Mesenchymal stem cell (in vitro differentiated cells and primary cell): ENCODE results near the gene ZFAND6.

Experiments
- DNase-seq: peaks from one replicate; pipeline ENCODE4 v3.0.0-alpha.2; 2013
- H2AFZ ChIP-seq: one replicate; pipeline ENCODE4 v1.6.1; 2013; ENCODE audit warnings: low read depth, mild to moderate bottlenecking, control low read depth, inconsistent platforms, low read length, moderate library complexity
- H2AK5ac ChIP-seq: 2 replicates; pipeline ENCODE4 v1.6.1; 2013; ENCODE audit warnings: low read length, moderate library complexity, mild to moderate bottlenecking, inconsistent platforms; ENCODE audit not compliant: severe bottlenecking
- H2BK120ac ChIP-seq: one replicate; pipeline ENCODE4 v1.6.1; 2013; ENCODE audit warnings: low read depth, mild to moderate bottlenecking, inconsistent platforms, low read length, moderate library complexity
- H2BK12ac ChIP-seq, 2 experiments: one replicate each; pipeline ENCODE4 v1.6.1; 2013; ENCODE audit warnings: inconsistent platforms in 2 of 2, low read length in 2 of 2, mild to moderate bottlenecking in 2 of 2, moderate library complexity in 2 of 2, control low read depth in 1 of 2
- H2BK15ac ChIP-seq: one replicate; pipeline ENCODE4 v1.6.1; 2013; ENCODE audit warnings: mild to moderate bottlenecking, low read depth, inconsistent platforms; ENCODE audit not compliant: poor library complexity, severe bottlenecking
- H2BK5ac ChIP-seq: 2 replicates; pipeline ENCODE4 v1.6.1; 2013; ENCODE audit warnings: low read depth, mild to moderate bottlenecking, low read length, control low read depth, inconsistent platforms; ENCODE audit not compliant: poor library complexity, severe bottlenecking
- H3K14ac ChIP-seq, 2 experiments: one replicate each; pipeline ENCODE4 v1.6.1; 2013; ENCODE audit warnings: inconsistent platforms in 2 of 2, low read length in 2 of 2, control low read depth in 1 of 2, mild to moderate bottlenecking in 1 of 2, moderate library complexity in 1 of 2
- H3K18ac ChIP-seq, 2 experiments: one replicate each; pipeline ENCODE4 v1.6.1; 2013; ENCODE audit warnings: inconsistent platforms in 2 of 2, low read length in 2 of 2, control low read depth in 1 of 2, low read depth in 1 of 2, mild to moderate bottlenecking in 1 of 2
- H3K23ac ChIP-seq, 2 experiments: one replicate each; pipeline ENCODE4 v1.6.1; 2013; ENCODE audit warnings: inconsistent platforms in 2 of 2, low read length in 2 of 2, mild to moderate bottlenecking in 2 of 2, moderate library complexity in 2 of 2, control low read depth in 1 of 2
- H3K27ac ChIP-seq: 2 replicates; pipeline ENCODE4 v1.5.1; 2013; ENCODE audit warnings: mild to moderate bottlenecking, moderate library complexity, low read length, control low read depth, inconsistent platforms; ENCODE audit not compliant: poor library complexity, severe bottlenecking
- H3K27me3 ChIP-seq, 2 experiments: 2 replicates each; pipeline versions ENCODE4 v1.6.1 to v1.7.0; 2013; ENCODE audit warnings: low read length in 2 of 2, mild to moderate bottlenecking in 2 of 2, moderate library complexity in 2 of 2, control low read depth in 1 of 2, inconsistent platforms in 1 of 2; ENCODE audit not compliant: control insufficient read depth in 1 of 2, insufficient read depth in 1 of 2
- H3K36me3 ChIP-seq, 2 experiments: 2 replicates each; pipeline versions ENCODE4 v1.6.1 to v1.7.0; 2013; ENCODE audit warnings: low read length in 2 of 2, control low read depth in 1 of 2, inconsistent platforms in 1 of 2, low read depth in 1 of 2, mild to moderate bottlenecking in 1 of 2; ENCODE audit not compliant: insufficient read depth in 2 of 2, control insufficient read depth in 1 of 2
- H3K4ac ChIP-seq, 2 experiments: one replicate each; pipeline ENCODE4 v1.6.1; 2013; ENCODE audit warnings: inconsistent platforms in 2 of 2, low read length in 2 of 2, mild to moderate bottlenecking in 2 of 2, moderate library complexity in 2 of 2, control low read depth in 1 of 2, low read depth in 1 of 2
- H3K4me1 ChIP-seq: 2 replicates; pipeline ENCODE4 v1.6.1; 2013; ENCODE audit warnings: low read depth, low read length, control low read depth; ENCODE audit not compliant: control insufficient read depth, insufficient read depth
- H3K4me2 ChIP-seq: 2 replicates; pipeline ENCODE4 v1.6.1; 2013; ENCODE audit warnings: low read length, mild to moderate bottlenecking, inconsistent platforms; ENCODE audit not compliant: poor library complexity, severe bottlenecking
- H3K4me3 ChIP-seq, 2 experiments: 2 replicates each; pipeline versions ENCODE4 v1.5.1 to v1.7.0; 2013; ENCODE audit warnings: low read length in 2 of 2, mild to moderate bottlenecking in 2 of 2, control low read depth in 1 of 2, low read depth in 1 of 2; ENCODE audit not compliant: insufficient read depth in 1 of 2
- H3K79me1 ChIP-seq: replicated peaks from 2 replicates; pipeline ENCODE4 v1.6.1; 2013; ENCODE audit warnings: mild to moderate bottlenecking, control low read depth, low read length, inconsistent platforms; ENCODE audit not compliant: poor library complexity, severe bottlenecking
- H3K9ac ChIP-seq: 2 replicates; pipeline ENCODE4 v1.7.0; 2013; ENCODE audit warnings: mild to moderate bottlenecking, low read length, moderate library complexity
- H3K9me3 ChIP-seq: 2 replicates; pipeline ENCODE4 v1.7.0; 2013; ENCODE audit warnings: mild to moderate bottlenecking, low read length; ENCODE audit not compliant: control insufficient read depth
- H4K8ac ChIP-seq: one replicate; pipeline ENCODE4 v1.6.1; 2013; ENCODE audit warnings: inconsistent platforms, mild to moderate bottlenecking, low read length, moderate library complexity
- H4K91ac ChIP-seq: one replicate; pipeline ENCODE4 v1.6.1; 2013; ENCODE audit warnings: mild to moderate bottlenecking, low read length, inconsistent platforms
- WGBS: methylation state at CpG from one replicate; pipeline ENCODE4 v1.1.7; 2013; ENCODE audit warnings: mixed read lengths; 5-methylcytosine and 5-hydroxymethylcytosine counted together

Gene ZFAND6

DNA sequence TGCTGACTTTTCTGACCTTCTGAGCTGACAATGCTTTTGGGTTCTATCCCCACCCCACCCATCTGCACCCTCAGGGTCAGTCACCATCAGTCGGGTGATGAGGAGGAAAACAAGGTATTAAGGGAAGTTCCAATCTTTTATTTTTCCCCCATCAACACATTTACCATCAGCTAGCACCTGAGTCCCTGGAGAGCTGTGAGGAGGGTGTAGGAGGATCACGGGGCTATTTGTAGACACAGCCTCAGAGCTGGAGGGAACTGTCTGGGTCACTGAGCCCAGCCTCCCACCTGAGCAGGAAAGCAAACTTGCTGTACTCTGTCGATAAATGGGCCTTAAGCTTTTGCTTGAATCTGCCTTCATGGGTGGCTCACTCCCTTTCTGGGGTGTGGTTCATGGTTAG lies 24.8 kb upstream of the ZFAND6 start:
- H3K9ac ChIP-seq = no peak overlapping the region
- H3K23ac ChIP-seq = no peak overlapping the region
- H3K36me3 ChIP-seq = no peaks in the 10 kb centered on the region
- no peak overlapping the region for H2BK5ac ChIP-seq
- DNase-seq = no peak
- no peak overlapping the region for H3K4me3 ChIP-seq
- no peaks in the 10 kb centered on the region for H3K79me1 ChIP-seq
- no peak overlapping the region for H4K91ac ChIP-seq
- no peak overlapping the region for H2AFZ ChIP-seq
- H3K4me1 ChIP-seq = peaks cover 14% of the 10 kb centered on the region
- H2BK12ac ChIP-seq = no peak overlapping the region
- H3K14ac ChIP-seq = no peak overlapping the region
- no peak overlapping the region for H3K18ac ChIP-seq
- H3K4me2 ChIP-seq = no peak overlapping the region
- no peaks in the 10 kb centered on the region for H3K27me3 ChIP-seq
- no peak overlapping the region for H3K4ac ChIP-seq
- H2BK120ac ChIP-seq = no peak overlapping the region
- H3K9me3 ChIP-seq = no peaks in the 10 kb centered on the region
- no peak overlapping the region for H4K8ac ChIP-seq
- no peak overlapping the region for H2AK5ac ChIP-seq
- WGBS = 96% methylated on average over 2 of the region's 3 CpGs
- no peak overlapping the region for H2BK15ac ChIP-seq
- no peak overlapping the region for H3K27ac ChIP-seq

DNA sequence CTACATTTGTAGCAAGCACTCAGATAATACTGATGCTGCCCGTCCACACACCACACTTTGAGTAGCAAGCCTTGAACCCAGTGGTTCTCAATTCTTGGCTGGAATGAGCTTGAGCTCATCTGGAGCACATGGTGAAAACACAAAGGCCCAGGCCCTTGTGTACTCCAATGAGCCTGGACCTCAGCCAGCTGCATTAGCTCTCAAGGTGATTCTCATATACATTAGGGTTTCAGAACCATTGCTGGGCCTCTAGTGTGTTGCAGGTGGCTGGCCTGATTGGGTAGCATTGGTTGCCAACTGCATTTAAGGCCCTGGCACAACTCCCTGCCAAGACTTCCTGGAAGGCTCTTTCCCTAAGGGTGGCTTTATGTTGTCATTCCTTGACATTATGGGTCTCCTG lies 23.4 kb upstream of the ZFAND6 start:
- H2BK15ac ChIP-seq = no peak overlapping the region
- no peaks in the 10 kb centered on the region for H3K9me3 ChIP-seq
- 75% methylated on average over 1 of the region's 1 CpG for WGBS
- H3K4ac ChIP-seq = no peak overlapping the region
- no peak overlapping the region for H2BK5ac ChIP-seq
- H3K9ac ChIP-seq = no peak overlapping the region
- H3K4me2 ChIP-seq = no peak overlapping the region
- H3K18ac ChIP-seq = no peak overlapping the region
- H4K91ac ChIP-seq = no peak overlapping the region
- DNase-seq = no peak
- no peak overlapping the region for H3K23ac ChIP-seq
- no peak overlapping the region for H2AK5ac ChIP-seq
- no peak overlapping the region for H4K8ac ChIP-seq
- no peaks in the 10 kb centered on the region for H3K27me3 ChIP-seq
- H3K36me3 ChIP-seq = no peaks in the 10 kb centered on the region
- no peak overlapping the region for H3K14ac ChIP-seq
- H3K4me3 ChIP-seq = no peak overlapping the region
- no peak overlapping the region for H2AFZ ChIP-seq
- H2BK12ac ChIP-seq = no peak overlapping the region
- H2BK120ac ChIP-seq = no peak overlapping the region
- peaks cover 14% of the 10 kb centered on the region for H3K4me1 ChIP-seq
- no peaks in the 10 kb centered on the region for H3K79me1 ChIP-seq
- H3K27ac ChIP-seq = no peak overlapping the region

DNA sequence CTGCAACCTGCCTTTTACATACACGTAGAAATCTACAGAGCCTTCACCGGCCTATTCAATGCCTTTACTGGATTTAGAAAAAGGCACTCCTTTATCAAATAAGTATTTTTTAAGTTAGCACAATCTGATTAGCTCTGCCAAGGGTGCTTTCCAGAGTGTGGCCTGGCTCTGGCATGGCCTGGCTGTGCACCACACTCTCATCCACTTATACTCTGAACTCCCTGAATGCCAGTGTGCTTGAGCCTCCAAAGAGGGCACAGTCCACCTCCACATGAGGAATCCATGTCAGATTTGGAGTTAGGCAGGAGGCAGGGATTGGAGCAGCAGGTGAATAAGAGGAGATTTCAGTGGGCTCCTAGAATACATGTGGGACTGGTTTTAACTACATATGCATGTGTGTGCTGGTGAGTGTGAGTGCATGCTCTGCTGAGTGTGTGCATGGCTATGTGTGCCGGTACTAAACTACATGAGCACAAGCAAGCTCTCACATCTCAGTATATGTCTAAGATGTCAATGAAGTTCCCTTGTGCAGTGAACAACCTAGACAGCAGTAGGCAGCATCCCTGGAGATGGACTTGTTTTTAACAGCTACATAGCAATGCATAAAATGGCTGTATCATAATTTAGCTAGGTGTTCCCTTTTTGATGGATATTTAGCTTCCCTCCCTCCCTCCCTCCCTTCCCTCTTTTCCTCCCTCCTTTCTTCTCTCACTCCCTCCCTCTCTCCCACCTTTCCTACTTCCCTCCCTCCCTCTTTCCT lies 17.8 kb upstream of the ZFAND6 start:
- Histone ChIP-seq H3K18ac (no peak overlapping the region), H3K79me1 (no peaks in the 10 kb centered on the region), H2BK120ac (no peak overlapping the region), H2BK5ac (no peak overlapping the region), H3K9me3 (no peaks in the 10 kb centered on the region), H2BK15ac (no peak overlapping the region), H3K27ac (no peak overlapping the region), H3K4me2 (no peak overlapping the region), H2AFZ (no peak overlapping the region), H3K27me3 (no peaks in the 10 kb centered on the region), H3K4me3 (no peak overlapping the region), H3K9ac (no peak overlapping the region), H3K14ac (no peak overlapping the region), H2AK5ac (no peak overlapping the region), H3K4ac (no peak overlapping the region), H3K4me1 (no peaks in the 10 kb centered on the region), H4K8ac (no peak overlapping the region), H4K91ac (no peak overlapping the region), H2BK12ac (no peak overlapping the region), H3K36me3 (no peaks in the 10 kb centered on the region), H3K23ac (no peak overlapping the region)
- WGBS = 74% methylated on average over 2 of the region's 3 CpGs
- DNase-seq = no peak

DNA sequence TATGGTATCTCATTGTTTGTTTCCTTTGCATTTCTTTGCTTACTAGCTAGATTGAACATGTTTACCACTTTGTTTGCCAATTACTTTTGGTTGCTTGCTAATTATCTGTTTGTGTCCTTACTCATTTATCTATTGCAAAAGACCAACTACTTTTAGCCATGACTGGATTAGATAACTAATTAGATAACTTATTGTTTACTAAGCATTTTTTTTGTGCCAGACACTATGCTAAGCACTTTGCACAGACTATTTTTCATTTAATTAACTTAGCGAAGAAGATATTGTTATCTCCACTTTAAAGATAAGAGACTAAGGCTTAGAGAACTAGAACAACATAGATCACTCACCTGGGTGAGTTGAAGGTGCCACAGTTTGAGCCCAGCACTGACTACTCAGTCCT lies 16.9 kb upstream of the ZFAND6 start:
- no peak for DNase-seq
- no peak overlapping the region for H3K23ac ChIP-seq
- no peak overlapping the region for H2AK5ac ChIP-seq
- H3K18ac ChIP-seq = no peak overlapping the region
- H4K8ac ChIP-seq = no peak overlapping the region
- no peak overlapping the region for H3K27ac ChIP-seq
- no peak overlapping the region for H3K14ac ChIP-seq
- no peak overlapping the region for H2BK120ac ChIP-seq
- no peaks in the 10 kb centered on the region for H3K27me3 ChIP-seq
- no peak overlapping the region for H3K4ac ChIP-seq
- H4K91ac ChIP-seq = no peak overlapping the region
- no peaks in the 10 kb centered on the region for H3K9me3 ChIP-seq
- H3K79me1 ChIP-seq = no peaks in the 10 kb centered on the region
- no peak overlapping the region for H2AFZ ChIP-seq
- H3K9ac ChIP-seq = no peak overlapping the region
- no peak overlapping the region for H3K4me3 ChIP-seq
- H2BK12ac ChIP-seq = no peak overlapping the region
- no peak overlapping the region for H2BK15ac ChIP-seq
- no peak overlapping the region for H2BK5ac ChIP-seq
- H3K4me2 ChIP-seq = no peak overlapping the region
- H3K36me3 ChIP-seq = no peaks in the 10 kb centered on the region
- no peaks in the 10 kb centered on the region for H3K4me1 ChIP-seq
- WGBS = 67% methylated on average over 1 of the region's 1 CpG
